HepG2 (cell line): ENCODE measurements around the gene TLDC2. TPM values are rescaled to one million over a fixed set of nuclear protein-coding genes. Genes with fewer than 3 reads are reported as not detected.

Experiments
- ATF6 ChIP-seq: sonication (generic); formaldehyde crosslinking; conservative IDR thresholded peaks from 2 replicates; pipeline ENCODE4 v1.4.0; 2020; ENCODE audit warnings: missing genetic modification reagents
- BCL6 ChIP-seq: IDR thresholded peaks from 2 replicates; pipeline ENCODE4 v1.6.1; 2016; ENCODE audit warnings: missing genetic modification reagents, missing compliant biosample characterization
- BORCS8-MEF2B ChIP-seq: sonication (generic); formaldehyde crosslinking; IDR thresholded peaks from 2 replicates; pipeline ENCODE4 v1.8.0; 2022; ENCODE audit warnings: mild to moderate bottlenecking, missing genetic modification reagents
- HMGXB3 ChIP-seq: sonication (generic); formaldehyde crosslinking; IDR thresholded peaks from 2 replicates; pipeline ENCODE4 v1.4.0; 2020; ENCODE audit warnings: missing genetic modification reagents, borderline replicate concordance
- LRRFIP1 ChIP-seq: sonication (generic); formaldehyde crosslinking; conservative IDR thresholded peaks from 2 replicates; pipeline ENCODE4 v1.4.0; 2020; ENCODE audit warnings: missing genetic modification reagents
- NBN ChIP-seq: fragments of 450-650 bp; conservative IDR thresholded peaks from 2 replicates; pipeline ENCODE4 v1.6.1; 2017
- SSRP1 ChIP-seq: IDR thresholded peaks from 2 replicates; pipeline ENCODE4 v1.6.1; 2016; ENCODE audit warnings: control low read depth
- THAP11 ChIP-seq: IDR thresholded peaks from 2 replicates; pipeline ENCODE4 v1.6.1; 2016; ENCODE audit warnings: missing biosample characterization, missing genetic modification reagents
- YEATS4 ChIP-seq: sonication (generic); formaldehyde crosslinking; IDR thresholded peaks from 2 replicates; pipeline ENCODE4 v1.4.0; 2020; ENCODE audit warnings: missing genetic modification reagents, borderline replicate concordance
- ZBTB8A ChIP-seq: sonication (generic); formaldehyde crosslinking; IDR thresholded peaks from 2 replicates; pipeline ENCODE4 v1.4.0; 2020; ENCODE audit warnings: mild to moderate bottlenecking, low read depth, missing genetic modification reagents, borderline replicate concordance
- ZNF333 ChIP-seq: sonication (generic); formaldehyde crosslinking; IDR thresholded peaks from 2 replicates; pipeline ENCODE4 v1.4.0; 2020; ENCODE audit warnings: mild to moderate bottlenecking, missing genetic modification reagents, borderline replicate concordance
- ZNF34 ChIP-seq: sonication (generic); formaldehyde crosslinking; IDR thresholded peaks from 2 replicates; pipeline ENCODE4 v1.4.0; 2020; ENCODE audit warnings: mild to moderate bottlenecking, missing genetic modification reagents, borderline replicate concordance
- ZNF563 ChIP-seq: sonication (generic); formaldehyde crosslinking; IDR thresholded peaks from 2 replicates; pipeline ENCODE4 v1.8.0; 2022; ENCODE audit warnings: mild to moderate bottlenecking, moderate library complexity, missing genetic modification reagents
- polyA plus RNA-seq, 8 experiments: library from polyadenylated mRNA; depleted of rRNA in 3 of 8; stranded (reverse) in 7 of 8; unstranded in 1 of 8; fragments of >200 nt; fragmentation: Illumina TruSeq in 4 of 8; extraction: Trizol in 4 of 8; gene quantifications; 2 replicates each; pipeline versions ENCODE4 v1.2.1 to v1.2.3, GENCODE V29; 2011 to 2016; ENCODE audit warnings: low read depth in 4 of 8, missing spikeins in 1 of 8, mixed read lengths in 1 of 8; ENCODE audit not compliant: insufficient read depth in 1 of 8
- total RNA-seq, 5 experiments: library from RNA; depleted of rRNA; stranded (reverse); fragments of >200 nt; fragmentation: Illumina TruSeq; extraction: Trizol; gene quantifications; 2 replicates each; pipeline ENCODE4 v1.2.3, GENCODE V29; 2016; ENCODE audit warnings: low read depth in 1 of 5
- TF ChIP-seq, protein P1 (sequence below): IDR thresholded peaks from 2 replicates; pipeline ENCODE4 v1.4.0; 2020; ENCODE audit warnings: mild to moderate bottlenecking, missing genetic modification reagents

The TLDC2 gene
- total and polyA plus RNA-seq, 2 of the 13 experiments (the other 11 are each of a cell fraction or from before 2014, with no cell fraction given) = 1.5 to 1.6 TPM

GRCh38 chr20:36886859-36887751 is 11.2 kb downstream of the TLDC2 start (continued):
- TF ChIP-seq BORCS8-MEF2B (peak; percentile 87), ZNF563 (CRISPR knock-in tag) (0 out of 2 replicates have a peak, but pooled peaks have one; percentile 31), SSRP1 (peak; percentile 93), BCL6 (CRISPR knock-in tag) (no peak; the same call in 1 of the 2 replicates), LRRFIP1 (CRISPR knock-in tag) (no peak), ZBTB8A (CRISPR knock-in tag) (no peak), ZNF333 (CRISPR knock-in tag) (peak; percentile 93; the same call in 1 of the 2 replicates), YEATS4 (CRISPR knock-in tag) (peak; percentile 40; the same call in 1 of the 2 replicates), HMGXB3 (CRISPR knock-in tag) (peak; percentile 74; the same call in 1 of the 2 replicates), NBN (no peak), ATF6 (CRISPR knock-in tag) (no peak; the same call in 1 of the 2 replicates), THAP11 (CRISPR knock-in tag) (peak; percentile 57; the same call in 1 of the 2 replicates), ZNF34 (CRISPR knock-in tag) (no peak)
- TF ChIP-seq, protein P1, sequence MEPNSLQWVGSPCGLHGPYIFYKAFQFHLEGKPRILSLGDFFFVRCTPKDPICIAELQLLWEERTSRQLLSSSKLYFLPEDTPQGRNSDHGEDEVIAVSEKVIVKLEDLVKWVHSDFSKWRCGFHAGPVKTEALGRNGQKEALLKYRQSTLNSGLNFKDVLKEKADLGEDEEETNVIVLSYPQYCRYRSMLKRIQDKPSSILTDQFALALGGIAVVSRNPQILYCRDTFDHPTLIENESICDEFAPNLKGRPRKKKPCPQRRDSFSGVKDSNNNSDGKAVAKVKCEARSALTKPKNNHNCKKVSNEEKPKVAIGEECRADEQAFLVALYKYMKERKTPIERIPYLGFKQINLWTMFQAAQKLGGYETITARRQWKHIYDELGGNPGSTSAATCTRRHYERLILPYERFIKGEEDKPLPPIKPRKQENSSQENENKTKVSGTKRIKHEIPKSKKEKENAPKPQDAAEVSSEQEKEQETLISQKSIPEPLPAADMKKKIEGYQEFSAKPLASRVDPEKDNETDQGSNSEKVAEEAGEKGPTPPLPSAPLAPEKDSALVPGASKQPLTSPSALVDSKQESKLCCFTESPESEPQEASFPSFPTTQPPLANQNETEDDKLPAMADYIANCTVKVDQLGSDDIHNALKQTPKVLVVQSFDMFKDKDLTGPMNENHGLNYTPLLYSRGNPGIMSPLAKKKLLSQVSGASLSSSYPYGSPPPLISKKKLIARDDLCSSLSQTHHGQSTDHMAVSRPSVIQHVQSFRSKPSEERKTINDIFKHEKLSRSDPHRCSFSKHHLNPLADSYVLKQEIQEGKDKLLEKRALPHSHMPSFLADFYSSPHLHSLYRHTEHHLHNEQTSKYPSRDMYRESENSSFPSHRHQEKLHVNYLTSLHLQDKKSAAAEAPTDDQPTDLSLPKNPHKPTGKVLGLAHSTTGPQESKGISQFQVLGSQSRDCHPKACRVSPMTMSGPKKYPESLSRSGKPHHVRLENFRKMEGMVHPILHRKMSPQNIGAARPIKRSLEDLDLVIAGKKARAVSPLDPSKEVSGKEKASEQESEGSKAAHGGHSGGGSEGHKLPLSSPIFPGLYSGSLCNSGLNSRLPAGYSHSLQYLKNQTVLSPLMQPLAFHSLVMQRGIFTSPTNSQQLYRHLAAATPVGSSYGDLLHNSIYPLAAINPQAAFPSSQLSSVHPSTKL (CRISPR knock-in tag) = peak; percentile 55
